Germinal center (tissue), 1 donor: ENCODE measurements around the gene ENPP6.

Experiments used
- DNase-seq: peaks from one replicate; pipeline ENCODE4 v3.0.0; 2012; ENCODE audit warnings: mixed read lengths, low spot score

ENPP6 gene

GRCh38 chr4:184104419-184105101 is 113.1 kb downstream of the ENPP6 start:
- no peak for DNase-seq

DNA sequence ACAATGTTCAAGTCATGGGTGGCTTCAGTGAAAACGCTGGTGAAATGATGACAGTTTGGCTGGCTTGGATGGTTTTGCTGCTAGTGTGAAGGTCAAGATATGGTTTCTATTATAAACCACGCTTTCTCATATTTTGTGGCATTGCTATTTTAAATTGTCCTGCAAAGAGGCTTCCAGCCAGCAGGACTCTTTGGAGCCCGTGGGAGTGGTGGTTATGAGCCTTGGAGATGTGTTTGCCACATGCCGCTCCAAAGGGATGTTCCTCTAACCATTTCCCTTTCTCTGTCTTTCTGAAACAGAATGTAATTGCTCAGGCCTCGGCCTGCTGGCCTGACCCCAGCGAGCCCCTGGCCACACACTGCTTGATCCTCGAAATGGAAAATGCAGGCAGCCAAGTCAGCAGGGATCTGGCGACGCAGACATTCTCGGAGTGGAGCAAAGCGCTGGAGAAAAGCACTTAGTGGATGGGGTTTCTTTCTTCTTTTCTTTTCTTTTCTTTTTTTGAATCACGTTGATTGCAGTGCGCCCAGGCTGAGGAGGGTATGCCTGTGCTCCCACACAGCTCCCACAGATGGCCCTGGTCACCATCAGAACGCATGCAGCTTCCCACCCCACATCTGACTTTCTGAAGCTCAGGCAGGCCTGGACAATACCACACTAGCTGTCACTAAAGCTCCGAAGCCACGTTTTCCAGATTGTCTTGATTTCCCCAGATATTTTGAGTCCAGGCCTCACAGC is 114.0 kb downstream of the ENPP6 start:
- DNase-seq, result no peak

GRCh38 chr4:184102927-184103326 is 114.7 kb downstream of the ENPP6 start:
- DNase-seq, result no peak

- DNase-seq, result no peak
Measured at GRCh38 chr4:184102488-184102887, 115.2 kb downstream of the ENPP6 start.

DNA sequence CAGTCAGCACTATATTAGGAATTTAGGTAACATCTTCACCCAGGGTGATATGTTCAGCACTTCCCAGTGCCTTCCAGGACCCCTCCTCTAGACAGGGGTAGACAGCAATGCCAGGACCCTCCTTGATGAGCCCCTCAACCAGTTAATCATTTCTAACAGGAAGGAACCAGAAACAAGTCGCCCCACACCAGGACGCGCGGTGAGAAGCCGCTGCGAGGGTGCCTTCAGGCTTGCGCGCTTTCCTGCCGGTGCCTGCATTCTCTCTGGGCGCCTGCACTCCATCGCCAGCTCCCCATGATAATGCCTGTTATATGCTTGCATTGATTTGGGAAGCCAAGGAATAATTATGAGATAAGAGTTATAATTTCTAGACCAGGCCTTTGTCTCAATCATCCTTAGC is 116.0 kb downstream of the ENPP6 start:
- DNase-seq, result no peak

DNA sequence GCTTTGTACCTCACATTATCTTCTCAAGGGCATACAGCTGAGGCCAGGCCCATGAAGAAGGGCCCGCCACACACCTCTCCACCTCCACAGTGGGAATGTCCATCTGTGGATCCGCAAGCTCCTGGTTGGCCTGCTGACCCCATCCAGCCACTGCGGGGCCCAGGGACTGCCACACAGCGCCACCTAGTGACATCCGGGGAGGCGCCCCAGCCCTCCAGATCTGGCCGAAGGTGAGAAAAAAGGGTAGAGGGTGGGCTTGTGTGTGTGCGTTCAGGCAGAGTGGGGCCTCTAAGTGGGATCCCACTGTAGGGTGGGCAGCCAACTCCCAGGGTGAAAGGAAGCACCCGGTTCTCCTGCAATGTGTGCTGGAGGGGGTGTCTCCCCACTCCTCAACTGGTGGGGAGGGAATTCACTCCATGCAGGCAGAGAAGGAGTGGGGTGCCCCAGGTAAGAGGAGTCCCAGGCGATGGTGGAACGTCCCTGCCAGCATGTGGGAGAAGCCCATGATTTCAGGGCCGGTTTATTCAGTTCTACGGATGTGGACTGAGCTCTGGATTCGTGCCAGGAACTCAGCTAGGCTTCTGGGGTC is 117.3 kb downstream of the ENPP6 start:
- peak; percentile 63 for DNase-seq

GRCh38 chr4:184099535-184099966 is 118.1 kb downstream of the ENPP6 start:
- no peak for DNase-seq

DNA sequence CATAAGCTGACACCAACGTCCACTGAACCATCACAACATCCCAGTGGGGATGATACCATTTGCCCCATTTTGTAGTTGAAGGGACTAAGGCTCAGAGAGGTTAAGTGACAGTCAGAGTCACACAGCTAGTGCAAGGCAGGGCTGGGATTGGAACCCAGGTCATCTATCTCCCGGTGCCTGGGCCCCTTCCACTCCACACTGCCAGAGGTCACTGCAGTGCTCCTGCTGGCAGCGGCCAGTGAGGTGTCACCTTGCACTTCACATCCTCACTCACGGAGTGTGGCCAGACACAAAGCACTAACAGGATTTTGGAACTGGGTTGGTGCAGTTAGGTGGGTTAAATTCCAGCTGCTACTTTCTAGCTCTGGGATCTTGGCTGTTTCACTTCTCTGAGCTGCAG is 118.7 kb downstream of the ENPP6 start:
- no peak for DNase-seq

DNA sequence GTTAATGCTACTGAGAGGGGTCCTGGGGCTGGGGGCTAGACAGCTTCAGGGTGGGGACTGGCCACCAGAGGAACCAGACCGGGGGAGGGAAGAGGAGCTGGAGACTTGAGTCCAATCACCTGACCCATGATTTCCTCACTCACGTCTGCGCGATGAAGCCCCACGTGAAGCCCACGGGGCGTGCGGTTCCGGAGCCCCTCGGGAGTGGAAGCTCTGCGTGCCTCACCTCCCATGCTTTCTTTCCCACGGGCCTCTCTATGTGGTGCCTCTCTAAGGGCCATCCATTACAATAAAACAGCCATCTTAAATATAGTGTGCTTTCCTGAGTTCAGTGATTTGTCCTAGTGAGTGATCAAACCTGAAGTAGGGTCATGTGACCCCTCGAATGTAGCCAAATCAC is 119.9 kb downstream of the ENPP6 start:
- DNase-seq, result no peak

GRCh38 chr4:184097241-184097605 is 120.5 kb downstream of the ENPP6 start:
- DNase-seq, result peak; percentile 8

GRCh38 chr4:184096561-184097240 is 121.0 kb downstream of the ENPP6 start:
- no peak for DNase-seq

DNA sequence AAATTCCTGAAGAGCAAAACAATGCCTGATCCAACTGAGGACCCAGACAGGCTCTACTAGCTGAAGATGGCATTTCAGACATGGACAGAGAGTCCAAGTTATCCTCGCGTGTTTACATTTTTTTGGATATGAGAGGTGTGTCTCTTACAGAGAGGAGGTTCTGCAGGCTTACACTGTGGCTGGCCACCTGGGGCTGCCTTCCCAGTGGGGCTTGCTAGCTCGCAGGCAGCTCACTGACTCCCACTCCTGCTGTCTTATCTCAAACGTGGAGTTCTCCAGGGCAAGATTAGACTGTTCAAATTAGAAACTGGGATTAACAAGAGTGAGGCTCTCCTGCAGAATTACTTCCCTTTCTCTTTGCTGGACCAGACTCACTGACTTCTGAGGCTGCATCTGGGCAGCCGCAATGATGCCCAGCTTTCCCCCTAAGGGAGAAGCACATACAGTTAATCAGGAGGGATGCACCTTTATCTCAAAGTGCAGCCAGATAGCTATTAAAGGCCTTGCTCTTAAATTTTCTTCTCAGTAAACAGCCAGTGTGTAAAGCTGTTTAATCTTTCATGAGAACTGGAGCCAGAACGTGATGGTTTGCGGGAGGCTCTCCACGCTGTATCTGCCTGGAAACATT is 123.0 kb downstream of the ENPP6 start:
- no peak for DNase-seq

- no peak for DNase-seq
Measured at GRCh38 chr4:184091986-184092385, 125.7 kb downstream of the ENPP6 start.

DNA sequence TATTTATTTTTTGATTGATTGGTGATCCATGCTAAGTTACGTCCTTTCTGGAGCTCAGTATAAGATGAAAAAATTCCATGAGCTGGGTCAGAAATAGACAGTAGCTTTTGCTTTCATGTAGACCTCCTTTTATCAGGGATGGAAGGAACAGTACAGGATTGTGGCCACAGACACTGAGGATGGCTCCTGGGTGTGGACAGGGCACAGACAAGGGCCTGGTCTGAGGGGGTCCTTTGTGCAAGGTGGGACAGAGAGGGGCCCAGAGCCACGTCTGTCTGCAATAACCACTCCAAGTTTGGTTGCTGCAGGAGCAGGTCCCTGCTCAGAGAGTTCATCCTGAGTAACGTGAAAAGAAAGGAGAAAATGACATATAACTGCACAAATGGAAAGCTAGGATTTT is 127.1 kb downstream of the ENPP6 start:
- no peak for DNase-seq

GRCh38 chr4:184080674-184081073 is 137.0 kb downstream of the ENPP6 start:
- DNase-seq, result no peak

- no peak for DNase-seq
Measured at GRCh38 chr4:184074677-184075388, 142.8 kb downstream of the ENPP6 start.

- DNase-seq, result no peak
Measured at GRCh38 chr4:184067931-184068554, 149.6 kb downstream of the ENPP6 start.

DNA sequence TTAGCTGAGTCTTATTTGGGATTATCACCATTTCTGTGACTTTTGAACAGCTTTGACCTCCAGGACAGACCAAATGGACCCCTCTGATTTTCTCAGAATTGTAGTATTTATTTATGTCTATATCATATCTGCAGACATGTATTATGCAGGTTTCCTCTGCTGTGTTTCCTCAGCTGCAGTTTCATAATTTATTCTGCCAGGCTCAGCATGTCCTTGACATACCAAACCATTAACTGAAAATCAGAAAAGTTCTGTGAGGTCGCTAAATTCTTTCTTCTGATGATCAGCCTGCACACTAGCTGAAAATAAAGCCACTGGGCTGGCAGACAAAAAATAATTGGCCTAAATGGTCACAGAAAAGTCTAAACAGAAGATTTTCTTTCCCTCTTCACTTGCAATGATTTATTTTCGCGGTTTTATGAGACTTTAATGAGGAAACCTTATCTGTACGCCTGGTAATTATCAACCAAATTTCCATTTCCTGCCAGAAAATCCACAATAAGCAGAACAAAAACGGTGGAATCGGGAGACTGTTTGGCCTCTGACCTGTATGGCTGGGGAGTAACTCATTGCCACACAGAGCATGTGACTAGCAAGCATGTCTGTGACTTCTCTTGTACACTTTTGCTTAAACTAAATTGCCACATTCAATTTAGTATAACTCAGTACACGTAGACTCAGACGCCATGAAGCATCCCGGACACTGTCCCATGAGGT is 150.9 kb downstream of the ENPP6 start:
- no peak for DNase-seq

- DNase-seq, result no peak
Measured at GRCh38 chr4:184064877-184065276, 152.8 kb downstream of the ENPP6 start.

DNA sequence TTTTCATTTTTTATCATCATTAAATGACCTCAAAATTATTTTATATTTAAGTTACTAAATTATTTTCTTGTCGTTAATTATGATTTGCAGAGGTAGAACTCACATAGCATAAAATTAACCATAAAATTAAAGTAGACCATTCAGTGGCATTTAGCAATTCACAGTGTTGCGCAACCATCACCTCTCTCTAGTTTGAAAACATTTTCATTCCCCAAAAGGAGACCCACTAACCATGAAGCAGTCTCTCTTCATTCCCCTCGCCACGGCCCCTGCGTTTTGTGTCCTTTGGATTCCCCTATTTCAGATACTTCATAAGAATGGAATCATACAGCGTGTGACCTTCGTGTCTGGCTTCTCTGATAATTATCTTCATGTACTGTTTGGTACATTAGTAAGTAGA is 154.9 kb downstream of the ENPP6 start:
- no peak for DNase-seq

DNA sequence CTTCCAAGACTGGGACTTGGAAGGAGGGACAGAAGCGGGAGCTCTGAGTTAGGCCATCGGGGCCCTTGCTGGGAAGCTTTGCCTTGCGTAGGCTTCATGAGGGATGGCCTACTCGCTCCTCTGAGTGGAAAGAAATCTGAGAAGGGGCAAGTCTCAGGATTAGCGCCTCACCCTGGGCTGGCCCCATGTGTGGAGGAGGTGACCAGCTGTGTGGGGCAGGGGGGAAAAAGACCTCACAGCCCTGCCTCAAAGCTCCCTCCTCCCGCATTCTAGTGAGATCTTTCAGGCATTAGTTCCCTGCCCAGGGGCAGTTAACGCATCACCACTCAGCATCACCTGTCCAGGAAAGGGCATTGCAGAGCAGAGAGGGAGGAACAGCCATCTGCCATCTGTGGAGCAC is 156.1 kb downstream of the ENPP6 start:
- DNase-seq, result no peak
